ENCODE results near the gene CRTAC1.

CRTAC1 gene

GRCh38 chr10:97981816-97982215 is 48.6 kb downstream of the CRTAC1 start:
- no peak for TF ChIP-seq JUND (IDR thresholded peaks at IDR 0.05; ENCODE audit: low read depth)
- DNase-seq (ENCODE audit: low read depth in 1 of 2, low spot score in 1 of 2): no peak
- in situ Hi-C loops (cut with HindIII; ENCODE audit: low pct_unique_long_range_greater_than_20kb, low sequenced_read_pairs): no loop called here

DNA sequence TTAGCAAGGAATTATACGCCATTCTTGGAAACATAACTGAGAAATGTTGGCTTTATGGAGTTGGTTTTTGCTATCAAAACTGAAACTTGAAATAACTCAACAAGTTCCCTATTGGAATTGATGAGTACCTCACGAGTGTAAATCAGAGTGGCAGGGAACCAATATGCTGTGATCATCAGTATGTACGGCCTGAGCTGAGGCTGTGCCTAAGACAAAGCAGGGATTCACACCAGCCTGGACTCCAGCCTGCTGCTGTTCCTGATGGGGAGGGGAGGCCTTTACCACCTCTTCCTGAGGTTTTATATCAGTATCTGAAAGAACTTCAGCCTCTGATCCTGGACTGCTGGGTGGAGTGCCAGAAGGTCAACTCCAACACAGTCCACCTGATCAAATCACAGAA is 52.7 kb downstream of the CRTAC1 start:
- TF ChIP-seq JUND (IDR thresholded peaks at IDR 0.05; ENCODE audit: low read depth): no peak
- in situ Hi-C loops (cut with HindIII; ENCODE audit: low pct_unique_long_range_greater_than_20kb, low sequenced_read_pairs): no loop called here
- DNase-seq (ENCODE audit: low read depth in 1 of 2, low spot score in 1 of 2): no peak

GRCh38 chr10:97975598-97975997 is 54.8 kb downstream of the CRTAC1 start:
- in situ Hi-C loops (cut with HindIII; ENCODE audit: low pct_unique_long_range_greater_than_20kb, low sequenced_read_pairs): no loop called here
- no peak for TF ChIP-seq JUND (IDR thresholded peaks at IDR 0.05; ENCODE audit: low read depth)
- no peak for DNase-seq (ENCODE audit: low read depth in 1 of 2, low spot score in 1 of 2)

GRCh38 chr10:97974526-97975525 is 55.6 kb downstream of the CRTAC1 start:
- in situ Hi-C loops (cut with HindIII; ENCODE audit: low pct_unique_long_range_greater_than_20kb, low sequenced_read_pairs): no loop called here
- no peak for DNase-seq (ENCODE audit: low read depth in 1 of 2, low spot score in 1 of 2)
- TF ChIP-seq JUND (IDR thresholded peaks at IDR 0.05; ENCODE audit: low read depth): no peak

DNA sequence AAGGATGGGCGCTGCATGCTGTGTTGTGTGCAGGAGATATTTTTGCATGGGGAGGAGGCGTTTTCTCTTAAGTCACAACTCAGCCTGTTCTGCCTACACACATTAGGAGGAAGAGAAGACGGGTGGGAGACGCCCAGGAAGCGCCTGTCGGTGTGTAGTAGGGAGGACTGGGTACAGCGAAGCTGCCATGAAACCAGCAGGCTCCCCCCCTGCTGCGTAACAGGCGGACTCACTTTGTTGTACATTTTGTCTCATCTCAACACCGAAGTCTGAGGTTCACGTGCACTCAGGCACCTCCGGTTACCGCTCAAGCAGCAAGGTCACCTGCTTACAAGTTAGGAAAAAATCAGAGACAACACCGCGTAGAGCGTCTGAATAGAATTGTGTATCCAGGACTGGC is 56.3 kb downstream of the CRTAC1 start:
- no peak for TF ChIP-seq JUND (IDR thresholded peaks at IDR 0.05; ENCODE audit: low read depth)
- in situ Hi-C loops (cut with HindIII; ENCODE audit: low pct_unique_long_range_greater_than_20kb, low sequenced_read_pairs): no loop called here
- no peak for DNase-seq (ENCODE audit: low read depth in 1 of 2, low spot score in 1 of 2)

DNA sequence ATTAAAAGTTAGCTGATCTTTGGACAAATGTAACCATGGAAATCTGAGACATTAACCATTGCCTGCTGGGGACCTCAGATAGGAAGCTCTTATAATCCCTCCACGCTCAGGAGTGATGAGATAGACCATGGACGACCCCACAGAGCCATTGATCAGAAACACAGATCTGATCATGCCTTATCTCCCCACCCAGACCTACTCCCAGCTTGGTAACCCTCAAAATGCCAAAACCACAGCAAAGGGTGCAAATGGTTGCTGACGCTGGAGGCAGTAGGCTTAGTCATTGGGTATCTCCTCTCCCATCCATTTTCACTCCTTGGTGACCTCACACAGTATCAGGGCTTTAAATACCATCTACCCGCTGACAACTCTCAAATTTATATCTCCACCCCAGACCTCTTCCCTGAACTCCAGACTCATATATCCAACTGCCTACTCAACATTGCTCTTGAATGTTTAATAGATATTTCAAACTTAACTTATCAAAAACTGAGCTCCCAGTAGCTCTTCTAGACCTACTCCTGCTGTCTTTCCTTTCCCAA is 60.8 kb downstream of the CRTAC1 start:
- no peak for DNase-seq (ENCODE audit: low read depth in 1 of 2, low spot score in 1 of 2)
- in situ Hi-C loops (cut with HindIII; ENCODE audit: low pct_unique_long_range_greater_than_20kb, low sequenced_read_pairs): no loop called here
- no peak for TF ChIP-seq JUND (IDR thresholded peaks at IDR 0.05; ENCODE audit: low read depth)

DNA sequence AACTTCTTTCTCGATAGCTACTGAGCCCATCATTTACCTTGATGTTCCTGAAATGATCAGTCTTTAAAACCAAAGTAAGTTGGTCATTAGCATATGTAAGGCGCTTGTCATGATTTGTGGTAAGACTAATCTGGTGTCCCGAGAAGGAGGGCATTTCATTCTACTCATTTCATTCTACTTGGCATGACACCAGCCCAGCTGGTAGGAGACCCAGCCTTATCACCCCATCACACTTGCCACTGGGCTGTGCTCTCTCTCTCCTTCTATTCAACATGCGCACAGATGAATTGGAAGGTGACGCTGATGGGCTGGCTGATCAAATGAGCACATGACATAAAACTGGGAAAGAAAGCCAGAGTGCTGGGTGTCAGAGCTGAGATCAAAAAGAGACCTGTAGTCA is 65.7 kb downstream of the CRTAC1 start:
- no peak for DNase-seq (ENCODE audit: low read depth in 1 of 2, low spot score in 1 of 2)
- in situ Hi-C loops (cut with HindIII; ENCODE audit: low pct_unique_long_range_greater_than_20kb, low sequenced_read_pairs): no loop called here
- TF ChIP-seq JUND (IDR thresholded peaks at IDR 0.05; ENCODE audit: low read depth): no peak

DNA sequence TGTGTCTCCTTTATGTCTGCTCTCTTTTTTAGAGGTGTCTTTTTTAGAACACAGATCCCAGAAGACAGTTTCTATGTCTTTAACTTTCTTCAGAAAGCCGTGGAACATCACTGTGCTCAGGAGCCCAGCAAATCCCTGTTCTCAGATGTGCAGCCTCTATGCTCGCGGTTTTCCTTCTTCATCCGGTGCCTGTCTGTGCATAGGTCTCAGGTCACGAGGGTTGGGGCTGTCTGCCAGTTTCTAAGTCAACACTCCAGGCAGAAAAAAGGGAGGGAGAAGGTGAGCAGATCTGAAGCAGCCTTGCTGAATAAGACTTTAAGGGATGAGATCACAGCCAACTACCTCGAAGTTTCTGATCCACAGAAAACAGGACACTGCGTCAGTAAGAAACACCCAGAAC is 68.5 kb downstream of the CRTAC1 start:
- no peak for TF ChIP-seq JUND (IDR thresholded peaks at IDR 0.05; ENCODE audit: low read depth)
- DNase-seq (ENCODE audit: low read depth in 1 of 2, low spot score in 1 of 2): peak in 1 of 2 experiments; percentile 13
- in situ Hi-C loops (cut with HindIII; ENCODE audit: low pct_unique_long_range_greater_than_20kb, low sequenced_read_pairs): no loop called here

GRCh38 chr10:97960269-97961056 is 70.0 kb downstream of the CRTAC1 start:
- no peak for TF ChIP-seq JUND (IDR thresholded peaks at IDR 0.05; ENCODE audit: low read depth)
- DNase-seq (ENCODE audit: low read depth in 1 of 2, low spot score in 1 of 2): peak in 1 of 2 experiments; percentile 41
- in situ Hi-C loops (cut with HindIII; ENCODE audit: low pct_unique_long_range_greater_than_20kb, low sequenced_read_pairs): no loop called here

DNA sequence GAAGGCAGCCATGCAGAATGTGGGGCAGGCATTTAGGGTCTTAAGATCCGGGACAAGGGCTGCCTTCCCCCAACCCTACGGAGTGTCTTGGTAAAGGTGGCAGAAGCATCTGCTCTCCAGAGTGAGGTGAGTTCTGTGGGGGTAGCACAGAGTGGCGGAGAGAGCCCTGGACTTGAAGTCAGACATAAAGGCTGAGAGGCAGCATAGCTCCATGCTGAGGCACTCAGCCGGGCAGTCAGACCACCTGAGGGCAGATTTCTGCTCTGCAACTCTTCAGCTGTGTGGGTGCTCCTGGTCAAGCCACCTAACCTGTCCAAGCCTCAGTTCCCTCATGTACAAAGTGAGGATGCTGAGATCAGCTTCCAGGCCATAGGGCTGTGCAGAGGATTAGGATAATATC is 81.0 kb downstream of the CRTAC1 start:
- in situ Hi-C loops (cut with HindIII; ENCODE audit: low pct_unique_long_range_greater_than_20kb, low sequenced_read_pairs): no loop called here
- TF ChIP-seq JUND (IDR thresholded peaks at IDR 0.05; ENCODE audit: low read depth): no peak
- no peak for DNase-seq (ENCODE audit: low read depth in 1 of 2, low spot score in 1 of 2)

- DNase-seq (ENCODE audit: low read depth in 1 of 2, low spot score in 1 of 2): no peak
- no peak for TF ChIP-seq JUND (IDR thresholded peaks at IDR 0.05; ENCODE audit: low read depth)
- in situ Hi-C loops (cut with HindIII; ENCODE audit: low pct_unique_long_range_greater_than_20kb, low sequenced_read_pairs): no loop called here
These were observed 81.6 kb downstream of the CRTAC1 start for GRCh38 chr10:97948822-97949221.

GRCh38 chr10:97944772-97945171 is 85.6 kb downstream of the CRTAC1 start:
- in situ Hi-C loops (cut with HindIII; ENCODE audit: low pct_unique_long_range_greater_than_20kb, low sequenced_read_pairs): no loop called here
- DNase-seq (ENCODE audit: low read depth in 1 of 2, low spot score in 1 of 2): no peak
- TF ChIP-seq JUND (IDR thresholded peaks at IDR 0.05; ENCODE audit: low read depth): no peak

GRCh38 chr10:97943294-97943693 is 87.1 kb downstream of the CRTAC1 start:
- no peak for DNase-seq (ENCODE audit: low read depth in 1 of 2, low spot score in 1 of 2)
- no peak for TF ChIP-seq JUND (IDR thresholded peaks at IDR 0.05; ENCODE audit: low read depth)
- in situ Hi-C loops (cut with HindIII; ENCODE audit: low pct_unique_long_range_greater_than_20kb, low sequenced_read_pairs): no loop called here
